Islet precursor cell (in vitro differentiated cells): ENCODE measurements around the gene KIF24.
"Not testable (repeated sequence)": the region's sequence is repeated elsewhere in the genome, so short reads cannot be mapped to it uniquely, and the experiment has no call there.

ENCODE experiments used
- DNase-seq: peaks from one replicate; pipeline ENCODE4 v3.0.0-alpha.2; 2018

Gene KIF24

DNA sequence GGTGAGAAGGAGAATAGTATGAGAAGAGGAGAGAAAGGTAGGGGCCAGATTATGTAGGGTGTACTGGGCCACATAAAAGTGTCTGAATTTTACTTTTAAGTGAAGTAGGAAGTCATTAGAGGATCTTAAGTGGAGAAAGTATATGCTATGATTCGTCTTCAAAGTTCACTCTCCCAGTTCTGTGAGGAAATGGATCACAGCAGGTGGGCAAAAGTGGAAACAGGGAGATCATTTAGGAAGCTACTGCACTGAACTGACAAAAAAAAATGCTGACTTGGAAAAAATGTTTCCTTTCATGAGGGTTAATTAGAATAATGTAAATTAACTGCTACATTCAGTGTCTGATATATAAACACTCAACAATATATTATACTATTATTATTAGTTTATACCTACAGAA is 2.4 kb downstream of the KIF24 start:
- DNase-seq, result no peak

GRCh38 chr9:34322899-34323591 is 6.0 kb downstream of the KIF24 start:
- DNase-seq, result no peak

GRCh38 chr9:34321451-34321850 is 7.6 kb downstream of the KIF24 start:
- no peak for DNase-seq

GRCh38 chr9:34318163-34318790 is 10.8 kb downstream of the KIF24 start:
- DNase-seq, result no peak

DNA sequence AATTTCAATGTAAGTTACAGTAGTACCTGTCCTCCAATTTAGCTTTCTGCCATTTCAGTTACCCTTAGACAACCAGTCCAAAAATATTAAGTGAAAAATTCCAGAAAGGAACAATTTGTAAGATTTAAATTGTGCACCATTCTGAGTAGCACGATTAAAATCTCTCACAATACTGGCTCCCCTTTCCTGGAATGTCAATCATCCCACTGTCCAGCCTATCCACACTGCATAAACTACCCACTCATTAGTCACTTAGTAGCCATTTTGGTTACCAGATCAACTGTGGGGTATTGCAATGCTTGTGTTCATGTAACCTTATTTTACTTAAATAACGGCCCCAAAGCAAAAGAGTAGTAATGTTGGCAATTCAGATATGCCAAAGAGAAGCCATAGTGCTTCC is 11.6 kb downstream of the KIF24 start:
- DNase-seq, result no peak

DNA sequence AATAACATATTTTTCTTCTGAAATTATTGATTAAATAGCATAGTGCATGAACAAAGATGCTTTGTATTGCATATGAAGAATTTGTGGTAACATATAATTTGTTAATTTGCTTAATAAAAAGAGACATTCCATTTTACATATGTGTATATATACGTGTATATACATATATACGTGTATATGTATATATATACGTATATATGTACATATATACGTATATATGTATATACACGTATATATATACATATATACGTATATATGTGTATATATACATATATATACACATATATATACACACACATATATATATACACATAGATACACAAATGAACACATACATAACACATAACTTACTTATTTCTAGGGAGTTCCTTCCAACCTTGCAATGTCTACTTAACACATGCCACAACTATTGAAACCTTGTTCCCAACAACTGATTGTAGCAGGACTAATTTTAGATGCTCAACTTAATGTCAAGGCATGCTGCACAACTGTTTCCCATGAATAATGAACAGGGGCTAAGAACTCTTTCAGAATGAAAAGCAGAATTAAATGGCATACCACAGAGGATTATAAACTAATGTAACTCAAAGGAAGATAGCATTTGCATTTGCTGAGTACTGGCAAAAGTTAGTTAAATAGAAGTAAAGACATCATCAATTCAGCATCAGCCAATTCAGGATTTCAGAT is 17.4 kb downstream of the KIF24 start:
- DNase-seq, result no peak

DNA sequence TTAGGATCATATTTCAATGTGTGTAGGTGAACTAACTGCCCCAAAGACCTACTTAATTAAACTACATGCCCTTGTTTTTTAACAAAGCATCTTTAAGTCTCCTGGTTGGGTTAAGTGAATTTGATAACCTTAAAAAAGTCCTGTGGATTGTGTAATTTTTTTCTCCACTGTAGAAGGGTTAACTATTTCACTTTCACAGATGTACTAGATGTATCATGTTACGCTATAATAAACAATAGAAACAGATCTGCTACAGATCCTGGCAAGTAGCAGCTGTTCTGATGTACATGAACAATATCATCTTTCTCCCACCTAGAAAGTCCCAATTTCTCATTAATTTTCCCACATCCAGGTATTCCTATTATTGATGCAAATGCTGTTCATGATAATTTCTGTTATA is 18.9 kb downstream of the KIF24 start:
- DNase-seq, result no peak

DNA sequence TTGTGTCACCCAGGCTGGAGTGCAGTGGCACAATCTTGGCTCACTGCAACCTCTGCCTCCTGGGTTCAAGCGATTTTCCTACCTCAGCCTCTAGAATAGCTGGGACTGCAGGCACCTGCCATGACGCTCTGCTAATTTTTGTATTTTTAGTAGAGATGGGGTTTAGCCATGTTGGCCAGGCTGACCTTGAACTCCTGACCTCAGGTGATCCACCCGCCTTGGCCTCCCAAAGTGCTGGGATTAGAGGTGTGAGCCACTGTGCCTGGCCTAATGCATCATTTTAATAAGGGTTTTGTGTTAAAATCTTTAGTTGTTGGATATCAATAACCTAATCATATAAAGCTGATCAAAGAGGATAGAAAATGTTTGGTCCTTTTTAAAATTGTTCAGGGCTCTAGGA is 20.8 kb downstream of the KIF24 start:
- not testable (repeated sequence) for DNase-seq

GRCh38 chr9:34301064-34301463 is 28.0 kb downstream of the KIF24 start:
- not testable (repeated sequence) for DNase-seq

DNA sequence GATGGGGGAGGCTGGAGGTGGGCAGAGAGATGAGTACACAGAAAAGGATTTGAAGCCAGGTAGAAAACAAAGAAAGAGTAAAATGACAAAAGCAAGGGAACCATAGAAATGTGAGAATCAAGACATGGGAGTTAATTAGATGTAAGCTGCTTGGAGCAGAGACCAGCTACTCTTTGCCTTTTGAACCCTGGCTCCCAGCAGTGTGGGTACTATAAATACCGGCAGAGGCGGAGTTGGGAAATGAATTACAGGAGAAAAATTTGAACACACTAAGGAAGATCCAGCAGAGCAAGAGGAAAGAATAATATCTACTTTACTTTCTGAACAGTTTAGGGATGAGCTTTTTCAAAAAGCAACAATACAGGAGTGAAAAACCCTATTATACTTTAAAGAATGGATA is 36.5 kb downstream of the KIF24 start:
- DNase-seq, result no peak

DNA sequence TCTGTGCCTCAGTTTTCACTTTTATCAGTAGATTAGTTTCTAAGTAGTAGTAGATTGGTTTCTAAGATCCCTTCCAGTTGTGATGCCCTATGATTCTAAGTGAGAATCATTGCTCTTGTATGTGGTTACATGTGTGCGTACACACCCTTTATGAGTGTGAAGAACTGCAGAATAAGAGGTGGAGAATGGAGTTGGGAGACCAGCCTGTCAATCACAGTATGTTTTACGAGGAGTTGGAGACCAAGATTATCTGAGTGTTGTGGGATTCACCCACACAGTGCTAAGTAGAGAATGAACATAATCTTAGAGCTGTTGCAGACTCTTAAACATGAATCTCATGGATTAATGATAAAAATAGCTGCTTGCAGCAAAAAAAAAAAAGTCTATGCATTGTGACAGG is 37.6 kb downstream of the KIF24 start:
- no peak for DNase-seq

DNA sequence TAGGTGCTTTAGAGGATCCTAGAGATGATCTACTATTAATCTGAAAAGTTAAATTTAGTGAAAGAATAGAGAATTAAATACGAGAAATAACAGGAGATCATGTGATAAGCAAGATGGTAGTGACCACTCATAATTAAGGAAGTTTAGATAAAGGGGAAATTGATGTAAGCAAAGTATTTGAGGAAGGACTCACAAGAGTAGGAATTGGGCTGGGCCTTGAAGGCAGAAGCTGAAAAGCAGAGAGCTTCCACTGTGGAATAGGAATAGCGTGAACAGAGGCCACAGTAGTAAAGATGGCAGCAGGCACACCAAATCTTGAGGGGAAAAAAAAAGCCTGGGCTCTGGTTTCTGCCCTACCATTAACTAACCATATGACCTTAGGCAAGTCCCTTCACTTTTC is 38.0 kb downstream of the KIF24 start:
- DNase-seq, result no peak

DNA sequence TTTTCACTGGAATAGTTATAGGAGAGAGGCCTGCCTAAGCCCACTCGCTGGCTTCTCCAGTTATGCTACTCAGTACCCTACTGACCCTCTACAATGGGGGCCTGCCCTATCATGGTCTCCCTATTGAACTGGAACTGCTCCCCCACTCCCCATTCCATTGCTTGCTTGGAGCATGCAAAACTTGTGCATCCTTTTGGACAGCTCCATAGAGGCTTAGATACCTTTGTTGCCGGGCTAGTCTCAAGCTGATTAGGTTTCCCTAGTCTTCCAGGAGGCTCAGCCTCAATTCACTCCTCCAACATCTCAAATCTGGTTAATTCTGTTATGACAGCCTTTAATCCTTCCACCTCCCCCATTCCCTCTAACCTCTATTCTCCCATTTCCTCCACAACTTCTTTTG is 39.9 kb downstream of the KIF24 start:
- no peak for DNase-seq

GRCh38 chr9:34282096-34282495 is 47.0 kb downstream of the KIF24 start:
- DNase-seq, result no peak

DNA sequence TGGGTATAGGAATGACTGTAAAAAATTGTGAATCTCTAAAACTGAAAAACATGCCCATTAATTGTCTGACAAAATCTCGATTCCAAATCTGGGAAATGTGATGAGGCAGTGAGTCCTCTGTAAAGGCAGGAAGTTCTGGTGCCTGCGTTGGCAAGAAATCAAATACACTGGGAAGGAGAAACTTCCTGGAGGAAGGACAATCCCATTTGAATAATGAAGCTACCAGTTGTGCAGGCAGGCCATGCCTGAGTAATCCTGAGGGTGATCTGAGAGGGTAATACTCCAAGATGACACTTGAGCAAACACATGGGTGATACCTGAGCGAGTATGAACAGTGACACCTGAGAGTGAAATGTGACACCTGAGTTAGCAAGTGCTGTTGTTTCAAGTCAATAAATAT is 49.7 kb downstream of the KIF24 start:
- no peak for DNase-seq
